ENCODE measurements around the gene SINHCAF.
"Not testable (repeated sequence)": the region's sequence is repeated elsewhere in the genome, so short reads cannot be mapped to it uniquely, and the experiment has no call there.

SINHCAF gene

GRCh38 chr12:31325877-31326631 lies at the start of gene SINHCAF:
SINHCAF (minus strand) TSS chr12:31326150; CDS start chr12:31298204, 27,946 bp downstream.
- H3K79me2 ChIP-seq (ENCODE audit: control insufficient read depth, low read length), result peaks cover 51% of the 10 kb centered on the region

GRCh38 chr12:31375422-31375821 lies 49.5 kb upstream of the SINHCAF start:
- not testable (repeated sequence) for H3K79me2 ChIP-seq (ENCODE audit: control insufficient read depth, low read length); H3K9me3 ChIP-seq (ENCODE audit: control insufficient read depth, insufficient read depth, low read length)

More at GRCh38 chr12:31325877-31326631, at the start of gene SINHCAF:
- TF ChIP-seq CTCF (IDR thresholded peaks at IDR 0.05; ENCODE audit: low read depth, low read length, poor library complexity, severe bottlenecking) (no peak), EZH2phosphoT487 (IDR thresholded peaks at IDR 0.05; ENCODE audit: borderline replicate concordance, low read length) (no peak)
- peak within 1 kb of the TSS; percentile 72 for H3K27ac ChIP-seq (ENCODE audit: low read depth, low read length)
- H3K27me3 ChIP-seq (ENCODE audit: control insufficient read depth, low read length), result no peaks in the 10 kb centered on the region
- H4K20me1 ChIP-seq (ENCODE audit: control insufficient read depth, insufficient read depth, low read depth, low read length), result peaks cover 15% of the 10 kb centered on the region; the same call in 1 of the 2 replicates
- no peaks in the 10 kb centered on the region for H3K9me2 ChIP-seq (replicated peaks; ENCODE audit: control insufficient read depth, low read length)
- peaks cover 37% of the 10 kb centered on the region for H3K4me1 ChIP-seq (ENCODE audit: control insufficient read depth, low read length)
- H3K36me3 ChIP-seq (ENCODE audit: control insufficient read depth, low read length), result peaks cover 42% of the 10 kb centered on the region
- peaks cover 4% of the 10 kb centered on the region for H3F3A ChIP-seq (ENCODE audit: control insufficient read depth, insufficient read depth)
- H3K4me2 ChIP-seq (ENCODE audit: low read length), result peak within 1 kb of the TSS; percentile 86
- peak within 1 kb of the TSS; percentile 87 for H3K4me3 ChIP-seq (ENCODE audit: low read length)
- H3K9me3 ChIP-seq (ENCODE audit: control insufficient read depth, insufficient read depth, low read length), result no peaks in the 10 kb centered on the region

GRCh38 chr12:31371256-31371620 lies 45.3 kb upstream of the SINHCAF start:
- peaks cover 8% of the 10 kb centered on the region for H3K4me1 ChIP-seq (ENCODE audit: control insufficient read depth, low read length)
- no peaks in the 10 kb centered on the region for H3K27me3 ChIP-seq (ENCODE audit: control insufficient read depth, low read length)
- no peaks in the 10 kb centered on the region; the same call in 1 of the 2 replicates for H3F3A ChIP-seq (ENCODE audit: control insufficient read depth, insufficient read depth)
- no peaks in the 10 kb centered on the region for H4K20me1 ChIP-seq (ENCODE audit: control insufficient read depth, insufficient read depth, low read depth, low read length)
- H3K36me3 ChIP-seq (ENCODE audit: control insufficient read depth, low read length), result no peaks in the 10 kb centered on the region
- no peak overlapping the region for H3K4me2 ChIP-seq (ENCODE audit: low read length)
- H3K4me3 ChIP-seq (ENCODE audit: low read length), result no peak overlapping the region
- no peak for TF ChIP-seq EZH2phosphoT487 (IDR thresholded peaks at IDR 0.05; ENCODE audit: borderline replicate concordance, low read length)
- no peak for TF ChIP-seq CTCF (IDR thresholded peaks at IDR 0.05; ENCODE audit: low read depth, low read length, poor library complexity, severe bottlenecking)
- H3K79me2 ChIP-seq (ENCODE audit: control insufficient read depth, low read length), result no peaks in the 10 kb centered on the region
- no peaks in the 10 kb centered on the region for H3K9me2 ChIP-seq (replicated peaks; ENCODE audit: control insufficient read depth, low read length)
- H3K27ac ChIP-seq (ENCODE audit: low read depth, low read length), result no peak overlapping the region
- H3K9me3 ChIP-seq (ENCODE audit: control insufficient read depth, insufficient read depth, low read length), result no peaks in the 10 kb centered on the region

More at GRCh38 chr12:31375422-31375821, 49.5 kb upstream of the SINHCAF start:
- not testable (repeated sequence) for H3K4me2 ChIP-seq (ENCODE audit: low read length); H3K4me3 ChIP-seq (ENCODE audit: low read length); H3K9me2 ChIP-seq (replicated peaks; ENCODE audit: control insufficient read depth, low read length); H3K27ac ChIP-seq (ENCODE audit: low read depth, low read length); H3F3A ChIP-seq (ENCODE audit: control insufficient read depth, insufficient read depth); H4K20me1 ChIP-seq (ENCODE audit: control insufficient read depth, insufficient read depth, low read depth, low read length); H3K27me3 ChIP-seq (ENCODE audit: control insufficient read depth, low read length); H3K4me1 ChIP-seq (ENCODE audit: control insufficient read depth, low read length); H3K36me3 ChIP-seq (ENCODE audit: control insufficient read depth, low read length)

GRCh38 chr12:31370531-31371255 lies 44.7 kb upstream of the SINHCAF start:
- H3K36me3 ChIP-seq (ENCODE audit: control insufficient read depth, low read length), result no peaks in the 10 kb centered on the region
- no peak overlapping the region for H3K4me2 ChIP-seq (ENCODE audit: low read length)
- no peaks in the 10 kb centered on the region for H3K9me2 ChIP-seq (replicated peaks; ENCODE audit: control insufficient read depth, low read length)

More at GRCh38 chr12:31370531-31371255, 44.7 kb upstream of the SINHCAF start:
- no peaks in the 10 kb centered on the region; the same call in 1 of the 2 replicates for H3F3A ChIP-seq (ENCODE audit: control insufficient read depth, insufficient read depth)
- H3K27ac ChIP-seq (ENCODE audit: low read depth, low read length), result no peak overlapping the region
- peaks cover 8% of the 10 kb centered on the region for H3K4me1 ChIP-seq (ENCODE audit: control insufficient read depth, low read length)
- H3K4me3 ChIP-seq (ENCODE audit: low read length), result no peak overlapping the region
- no peaks in the 10 kb centered on the region for H3K9me3 ChIP-seq (ENCODE audit: control insufficient read depth, insufficient read depth, low read length)
- H3K27me3 ChIP-seq (ENCODE audit: control insufficient read depth, low read length), result no peaks in the 10 kb centered on the region
- H4K20me1 ChIP-seq (ENCODE audit: control insufficient read depth, insufficient read depth, low read depth, low read length), result no peaks in the 10 kb centered on the region
- TF ChIP-seq EZH2phosphoT487 (IDR thresholded peaks at IDR 0.05; ENCODE audit: borderline replicate concordance, low read length) (no peak), CTCF (IDR thresholded peaks at IDR 0.05; ENCODE audit: low read depth, low read length, poor library complexity, severe bottlenecking) (no peak)
- no peaks in the 10 kb centered on the region for H3K79me2 ChIP-seq (ENCODE audit: control insufficient read depth, low read length)
